GM18502 (cell line): ENCODE results near the gene STAT4.

Experiments
- ATAC-seq: cut with Tn5 transposase; IDR thresholded peaks from one replicate; pipeline ENCODE4 v1.9.1; 2021; ENCODE audit warnings: mild to moderate bottlenecking; ENCODE audit not compliant: unreplicated experiment, poor library complexity

STAT4 gene

DNA sequence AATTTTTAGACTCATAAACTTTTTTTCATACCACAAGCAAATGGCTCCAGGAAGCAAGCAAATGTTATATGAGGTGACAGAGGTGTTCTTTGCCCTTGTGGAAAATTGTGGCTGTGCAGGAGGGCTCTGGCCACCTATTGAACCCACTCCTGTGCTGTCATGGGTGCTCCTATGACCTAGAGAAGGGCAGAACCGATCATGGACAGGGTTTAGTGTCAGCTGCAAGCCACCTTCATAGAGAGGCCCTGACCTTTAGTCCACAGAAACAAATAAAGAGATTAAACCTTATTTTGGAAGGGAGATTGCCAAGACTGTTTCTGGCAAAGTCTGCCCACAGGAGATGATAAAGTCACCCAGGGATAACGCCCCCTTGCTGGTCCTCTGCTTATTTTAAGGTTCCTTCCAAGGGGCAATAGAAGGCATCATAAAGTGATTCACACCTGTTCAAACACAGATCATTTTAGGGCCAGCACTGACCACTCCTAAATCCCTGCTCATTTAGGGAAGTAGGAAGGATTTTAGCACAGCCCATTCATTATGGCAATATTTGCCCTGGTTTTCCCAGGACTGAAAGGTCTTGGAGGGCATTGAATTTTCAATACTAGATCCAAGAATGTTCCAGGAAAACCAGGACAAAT lies 26.1 kb upstream of the STAT4 start:
- peak; percentile 42 for ATAC-seq

DNA sequence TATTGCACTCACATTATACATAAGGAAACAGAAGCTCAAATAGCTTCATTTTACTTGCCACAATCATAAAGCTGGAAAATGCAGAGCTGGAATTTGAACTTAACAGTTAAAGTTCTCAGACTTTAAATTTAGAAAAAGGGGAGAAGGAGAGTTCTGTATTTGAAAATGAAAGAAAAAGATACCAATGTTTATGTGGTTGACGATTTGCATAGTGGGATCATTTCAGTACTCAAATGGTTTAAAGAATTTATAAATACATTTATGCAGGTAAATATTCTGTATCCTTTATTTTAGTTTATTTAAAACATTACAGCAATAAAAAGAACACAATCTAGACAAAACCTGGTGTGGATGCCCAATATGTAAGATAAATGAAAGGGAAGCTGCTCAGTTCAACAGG lies 25.5 kb upstream of the STAT4 start:
- ATAC-seq = peak; percentile 70

DNA sequence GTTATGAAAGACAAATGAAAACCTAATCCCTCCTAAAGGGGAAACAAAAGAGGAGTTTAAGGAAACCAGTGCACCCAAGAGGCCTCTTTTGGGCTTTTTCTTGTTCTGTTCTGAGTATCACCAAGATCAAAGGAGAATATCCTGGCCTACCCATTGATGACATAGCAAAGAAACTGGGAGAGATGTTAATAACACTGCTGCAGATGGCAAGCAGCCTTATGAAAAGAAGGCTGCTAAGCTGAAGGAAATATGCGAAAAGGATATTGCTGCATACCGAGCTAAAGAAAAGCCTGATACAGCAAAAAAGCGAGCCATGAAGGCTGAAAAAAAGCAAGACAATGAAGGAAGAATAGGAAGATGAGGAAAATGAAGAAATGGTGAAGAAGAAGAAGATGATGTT lies 23.6 kb upstream of the STAT4 start:
- no peak for ATAC-seq

DNA sequence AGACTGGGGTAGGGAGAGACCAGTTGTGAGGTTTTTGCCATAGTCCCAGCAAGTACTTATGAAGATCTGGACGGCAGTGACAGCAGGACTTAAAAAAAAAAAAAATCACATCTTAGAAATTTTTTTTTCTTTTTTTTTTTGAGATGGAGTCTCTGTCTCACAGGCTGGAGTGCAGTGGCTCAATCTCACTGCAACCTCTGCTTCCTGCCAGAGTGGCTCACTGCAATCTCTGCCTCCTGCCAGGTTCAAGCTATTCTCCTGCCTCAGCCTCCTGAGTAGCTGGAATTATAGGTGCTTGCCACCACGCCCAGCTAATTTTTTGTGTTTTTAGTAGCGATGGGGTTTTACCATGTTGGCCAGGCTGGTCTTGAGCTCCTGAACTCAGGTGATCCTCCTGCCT lies 22.4 kb upstream of the STAT4 start:
- ATAC-seq = no peak

DNA sequence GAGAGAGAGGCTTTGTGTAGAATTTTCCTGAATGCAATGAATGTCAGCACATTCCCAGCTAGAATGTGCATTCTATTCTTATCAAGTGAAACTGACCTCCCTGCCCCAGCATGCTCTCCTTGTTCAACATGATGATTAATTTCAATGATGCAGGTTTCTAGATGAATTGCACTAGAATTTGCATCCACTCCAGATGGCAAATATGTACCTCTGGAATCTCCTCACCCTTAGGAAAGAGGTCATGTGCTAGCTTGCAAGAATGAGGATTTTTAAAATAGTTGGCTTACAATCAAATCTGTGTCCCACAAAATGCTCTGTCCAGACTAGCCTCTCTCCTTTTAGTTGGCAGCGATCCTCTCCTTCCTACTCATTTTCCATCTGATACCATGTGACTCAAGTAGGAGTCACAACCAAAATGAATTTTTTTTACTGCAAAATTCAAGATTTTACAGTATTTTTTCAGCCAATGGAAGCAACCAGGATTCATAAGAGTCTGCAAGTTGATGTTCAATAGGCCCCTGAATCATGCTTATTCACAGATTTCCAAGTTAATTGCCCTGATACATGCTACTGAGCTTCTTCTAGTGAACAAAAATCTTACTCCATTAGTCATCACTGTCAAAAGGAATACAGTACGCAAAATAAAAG lies 21.0 kb upstream of the STAT4 start:
- ATAC-seq = no peak

DNA sequence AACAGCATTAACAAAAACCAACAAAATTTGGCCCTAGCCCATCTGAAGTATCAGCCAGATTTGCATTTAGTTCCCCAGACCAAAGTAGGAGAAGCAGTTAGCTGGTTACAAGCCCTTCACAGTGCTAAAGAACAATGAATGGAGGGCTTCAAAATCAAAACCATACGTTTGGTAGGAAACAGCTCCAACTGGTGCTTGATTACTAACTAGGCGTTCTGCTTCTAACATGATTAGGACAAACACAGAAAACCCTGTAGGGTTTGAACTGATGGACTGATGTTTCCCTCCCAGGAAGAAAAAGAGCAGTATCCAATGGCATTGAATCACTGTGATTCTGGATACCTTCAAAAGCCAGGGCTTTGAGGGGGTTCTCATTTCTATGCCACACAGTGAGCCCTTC lies 20.5 kb upstream of the STAT4 start:
- no peak for ATAC-seq

DNA sequence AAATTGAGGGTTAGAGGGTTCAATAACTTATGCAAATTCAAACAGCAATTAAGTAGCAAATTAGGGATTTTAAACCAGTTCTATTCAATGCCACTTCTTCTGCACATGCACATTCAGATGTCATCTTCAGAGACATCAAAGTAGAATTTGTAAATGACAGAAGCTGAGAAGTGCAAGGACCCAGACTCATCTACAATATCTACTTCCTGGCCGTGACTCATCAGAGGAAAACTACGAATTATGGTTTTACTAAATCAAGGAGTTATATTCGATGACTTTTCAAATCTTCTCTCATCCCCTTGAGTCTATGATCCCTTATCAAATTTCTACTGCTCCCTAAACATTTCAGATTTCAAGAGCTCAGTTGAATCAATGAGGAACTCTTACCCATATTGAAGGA lies 20.0 kb upstream of the STAT4 start:
- ATAC-seq = no peak

DNA sequence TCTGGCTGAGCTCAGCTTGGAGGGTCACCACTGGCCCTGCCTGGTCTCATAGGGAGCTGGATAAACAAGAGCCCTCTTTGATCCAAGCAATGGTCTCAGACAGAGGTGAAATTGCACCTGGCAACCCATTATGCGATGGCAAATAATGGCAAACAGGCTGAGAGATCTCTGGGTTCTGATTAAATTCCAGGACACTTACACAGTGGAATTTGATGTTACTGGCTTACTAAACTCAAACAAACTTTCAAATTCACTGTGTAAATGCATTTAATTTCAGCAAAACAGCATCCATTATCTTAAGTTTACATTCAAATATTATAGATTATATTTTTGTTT lies 19.5 kb upstream of the STAT4 start:
- no peak for ATAC-seq

DNA sequence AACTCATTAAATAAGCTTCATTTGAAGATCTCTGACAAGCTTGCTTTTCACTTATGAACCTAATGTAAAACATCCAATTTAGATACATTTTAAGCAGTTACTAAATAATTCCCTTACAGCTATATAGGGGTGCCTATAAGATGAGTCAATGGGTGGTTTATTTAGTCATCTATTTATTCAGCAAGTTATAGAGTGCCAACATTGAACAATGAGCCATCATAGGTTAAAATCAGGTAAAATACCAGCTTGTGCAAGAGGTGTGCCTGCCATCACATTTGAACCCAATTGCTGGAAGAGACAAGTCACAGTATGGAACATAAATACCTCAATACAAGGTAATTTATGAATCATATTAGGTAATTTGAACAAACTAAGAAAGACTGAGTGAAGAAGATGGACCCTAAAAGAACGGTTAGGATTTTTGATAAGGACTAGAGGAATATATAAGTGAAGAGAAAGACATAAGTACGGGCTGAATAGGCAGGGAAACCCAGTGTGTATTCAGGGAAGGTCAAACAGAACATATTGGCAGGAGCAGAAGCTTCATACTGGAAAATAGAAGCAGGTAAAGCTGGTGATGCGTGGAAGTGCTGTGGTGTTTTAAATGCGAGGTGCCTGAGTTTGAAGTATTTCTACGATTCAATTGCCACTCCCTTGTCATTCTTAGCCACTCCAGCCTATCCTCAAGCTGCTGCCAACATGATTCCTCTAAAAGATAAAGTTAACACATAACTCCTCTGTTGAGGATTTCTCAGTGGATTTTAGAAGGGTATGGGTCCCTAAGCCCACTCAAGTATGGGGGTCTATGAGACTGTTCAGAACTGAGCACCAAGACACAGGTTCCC lies 18.9 kb upstream of the STAT4 start:
- ATAC-seq = no peak

DNA sequence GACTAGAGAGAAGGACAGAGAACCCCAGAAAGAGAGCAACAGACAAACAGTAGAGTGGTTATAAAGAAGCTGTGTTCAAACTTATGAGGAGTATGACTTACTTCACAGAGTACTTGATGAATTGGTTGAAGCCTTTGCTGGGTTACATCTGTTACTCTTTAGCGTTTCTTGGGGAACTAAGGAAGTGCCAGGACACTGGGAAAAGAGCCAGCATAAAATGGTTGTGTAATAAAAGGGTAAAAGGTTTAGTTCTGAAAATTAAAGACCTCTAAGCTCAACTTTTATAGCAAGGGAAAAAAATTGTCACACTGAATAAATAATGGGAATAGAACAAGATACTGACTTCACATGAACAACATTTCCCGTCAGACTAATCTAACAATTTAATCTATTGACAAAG lies 17.0 kb upstream of the STAT4 start:
- no peak for ATAC-seq

DNA sequence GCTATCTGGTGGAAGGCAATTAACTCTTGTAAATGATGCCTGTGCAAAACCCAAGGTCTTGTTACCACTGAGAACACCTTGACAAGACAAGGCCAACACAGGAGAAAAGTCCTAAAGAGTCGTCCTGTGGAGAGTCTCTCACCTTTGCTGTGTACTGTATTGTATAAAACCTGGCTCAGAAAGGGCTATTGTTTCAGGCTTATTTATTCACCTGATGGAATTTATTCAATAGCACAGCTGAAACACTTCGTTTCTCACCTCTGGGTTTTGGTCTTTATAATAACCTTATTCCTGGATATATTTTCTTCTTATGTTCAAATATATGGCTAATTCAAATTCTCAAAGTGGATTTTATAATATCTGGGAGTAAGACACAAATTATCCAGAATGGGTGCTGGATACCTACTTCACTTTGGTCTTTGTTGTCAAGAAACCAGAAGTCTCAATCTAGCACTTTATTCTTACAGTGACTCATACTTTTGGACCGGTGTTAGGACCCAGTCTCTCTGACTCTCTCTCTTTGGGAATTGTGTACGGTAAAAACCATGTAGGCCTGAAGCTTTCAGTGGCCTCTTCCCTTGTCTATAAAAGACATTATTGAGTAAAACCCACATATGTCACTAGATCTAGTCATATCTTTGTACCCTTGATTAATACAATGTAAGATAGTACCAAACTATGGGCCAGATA lies 16.1 kb upstream of the STAT4 start:
- ATAC-seq = no peak

DNA sequence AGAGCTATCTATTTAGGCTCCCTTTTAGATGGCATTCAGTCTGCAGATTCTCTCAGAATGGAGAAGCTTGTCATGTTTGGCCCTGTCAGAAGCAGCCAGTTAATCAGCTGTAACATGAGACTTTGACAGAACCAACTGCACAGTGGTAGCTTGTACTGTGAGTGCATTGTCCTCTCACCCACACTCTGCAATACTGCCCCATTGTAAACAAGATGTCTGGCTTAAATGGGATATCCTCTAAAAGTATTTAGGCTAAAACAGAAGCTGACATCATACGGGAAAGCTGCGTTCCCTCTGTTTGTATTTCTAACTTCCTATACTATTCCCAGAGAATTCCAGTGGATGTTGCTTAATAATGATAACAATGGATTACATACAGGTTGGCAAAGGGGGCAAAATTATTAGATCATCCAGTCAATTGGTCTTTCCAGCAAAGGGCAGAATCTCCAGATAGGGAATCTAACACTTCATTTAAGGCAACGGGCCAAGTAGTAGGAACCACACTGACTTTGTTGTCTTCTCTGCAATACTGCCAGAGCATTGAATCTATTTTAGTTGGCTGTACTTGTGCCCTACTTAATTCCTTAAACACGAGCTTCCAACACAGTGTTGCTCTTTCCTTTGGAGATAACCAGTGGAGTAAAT lies 15.4 kb upstream of the STAT4 start:
- no peak for ATAC-seq

DNA sequence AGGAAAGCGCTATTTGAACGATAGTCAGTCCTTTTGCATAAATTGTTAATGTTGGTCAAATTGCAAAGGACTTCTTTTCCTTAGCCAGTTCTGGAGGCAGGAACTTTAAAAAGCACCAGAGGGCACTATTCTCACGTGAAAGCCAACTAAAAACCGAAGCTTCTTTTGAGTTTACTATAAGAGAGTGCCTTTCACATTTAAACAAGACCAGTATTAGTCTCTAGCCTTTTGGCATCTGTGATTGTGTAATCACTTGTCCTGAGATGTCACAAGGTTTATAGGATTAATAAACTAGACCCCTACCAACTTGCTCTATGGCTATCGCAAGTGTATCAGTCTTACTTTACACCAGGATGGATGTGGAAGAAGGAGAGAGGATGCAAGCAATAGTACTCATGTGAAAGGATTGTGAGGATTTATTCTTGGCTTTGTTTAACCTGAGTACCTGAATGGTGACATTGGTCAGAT lies 14.4 kb upstream of the STAT4 start:
- ATAC-seq = peak; percentile 80

DNA sequence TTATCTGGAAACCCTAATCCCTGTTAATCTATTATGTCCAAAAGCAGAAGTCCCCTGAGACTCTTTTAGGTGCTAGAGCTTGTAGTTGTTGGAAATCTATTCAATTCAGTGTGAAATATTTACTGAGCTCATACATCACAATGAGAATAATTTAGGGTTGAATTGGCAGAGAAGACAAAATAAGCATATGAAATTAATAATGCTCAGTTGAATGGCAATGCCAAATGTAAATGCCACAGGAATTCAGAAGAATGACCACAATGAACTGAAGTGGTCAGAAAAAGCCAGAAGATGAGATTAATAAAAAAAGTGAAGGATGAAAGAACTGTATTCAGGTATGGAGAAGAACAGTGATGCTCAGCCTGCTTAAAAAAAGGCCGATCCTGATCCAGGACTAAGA lies 8.0 kb upstream of the STAT4 start:
- ATAC-seq = no peak

DNA sequence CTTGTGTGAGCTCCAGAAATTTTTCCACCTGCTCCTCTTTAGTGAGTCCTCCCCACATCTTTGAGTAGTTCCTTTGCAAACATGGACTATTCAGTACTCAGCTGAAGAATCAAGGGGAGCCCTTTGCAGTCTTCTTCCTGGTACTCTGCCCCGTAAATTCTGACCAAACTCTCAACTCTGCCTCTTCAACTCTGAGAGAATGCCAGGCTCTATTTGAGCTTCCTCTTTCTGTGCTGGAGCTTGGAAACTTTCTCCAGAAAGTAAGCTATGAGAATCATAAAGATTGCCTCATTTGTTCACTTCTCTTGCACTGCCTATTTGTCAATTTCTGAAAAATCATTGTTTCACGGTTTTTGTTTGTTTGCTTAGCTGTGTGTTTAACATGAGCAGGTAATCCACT lies 7.4 kb upstream of the STAT4 start:
- ATAC-seq = no peak

DNA sequence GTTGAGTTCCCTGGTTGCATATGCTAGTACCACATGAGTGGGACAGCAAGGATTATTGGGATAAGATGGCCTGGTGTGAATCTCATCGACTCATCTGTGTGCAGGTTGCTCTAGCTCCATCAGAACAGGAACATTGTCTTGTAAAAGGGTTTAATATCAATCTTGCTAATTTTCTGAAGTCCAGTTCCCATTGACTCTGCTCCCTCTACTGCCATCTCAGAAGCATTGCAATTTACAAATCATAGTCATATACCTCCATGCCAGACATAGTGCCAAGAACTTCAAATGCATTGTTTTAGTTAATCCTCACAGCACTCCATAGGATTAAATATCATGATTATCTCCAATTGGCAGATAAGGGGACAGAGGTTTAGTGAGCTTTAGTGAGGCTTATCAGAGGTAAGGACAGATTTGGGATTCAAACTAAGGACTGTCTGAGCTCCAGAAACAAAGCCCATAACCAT lies 4.8 kb upstream of the STAT4 start:
- peak; percentile 48 for ATAC-seq

DNA sequence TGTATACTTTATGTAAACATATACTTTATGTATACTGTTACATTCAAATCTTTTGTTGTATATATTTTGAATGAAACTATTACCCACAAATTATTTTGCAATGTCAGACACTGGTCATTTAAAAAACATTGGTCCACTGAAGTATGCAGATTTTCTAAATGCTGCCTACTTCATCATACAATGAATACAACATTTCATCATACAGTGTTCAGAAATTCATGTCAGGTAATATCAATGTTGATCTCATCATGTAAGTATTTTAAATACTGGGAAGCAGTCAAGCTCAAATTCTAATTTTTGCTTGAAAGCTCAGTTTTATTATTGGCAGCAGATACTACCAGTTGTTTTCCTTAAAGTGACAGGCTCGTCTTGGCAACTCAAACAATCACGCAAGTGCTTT lies 2.9 kb upstream of the STAT4 start:
- no peak for ATAC-seq

DNA sequence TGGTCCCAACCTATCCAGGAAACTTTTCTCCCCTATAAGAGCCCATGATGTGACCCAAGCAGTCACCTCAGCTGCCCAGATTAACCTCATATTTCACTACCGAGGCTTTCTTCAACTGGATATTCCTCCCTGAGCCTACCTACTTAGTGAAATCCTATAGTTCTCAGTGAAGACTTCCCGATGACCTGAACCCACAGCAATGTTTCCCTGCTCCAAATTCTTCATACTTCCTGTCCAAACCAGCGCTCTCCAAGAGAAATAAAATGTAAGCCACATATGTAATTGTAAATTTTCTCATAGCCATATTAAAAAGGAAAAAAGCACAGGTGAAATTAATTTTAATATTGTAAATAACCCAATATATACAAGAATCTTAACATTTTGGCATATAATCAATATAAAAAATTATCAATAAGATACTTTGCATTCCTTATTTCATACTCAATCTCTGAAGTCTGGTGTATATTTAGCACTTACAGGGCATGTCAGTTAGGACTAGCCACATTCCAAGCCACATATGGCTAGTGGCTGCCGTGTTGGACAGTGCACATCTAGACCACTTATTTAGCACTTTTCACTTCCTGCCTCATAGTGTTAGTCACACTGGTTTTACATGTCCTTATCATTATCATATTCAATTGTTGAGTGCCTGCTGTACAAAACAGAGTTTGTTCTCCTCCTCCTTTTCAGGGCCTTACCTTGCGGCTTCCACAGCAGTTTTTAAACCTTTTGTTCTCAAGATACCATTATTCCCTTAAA lies 1.9 kb upstream of the STAT4 start:
- no peak for ATAC-seq

DNA sequence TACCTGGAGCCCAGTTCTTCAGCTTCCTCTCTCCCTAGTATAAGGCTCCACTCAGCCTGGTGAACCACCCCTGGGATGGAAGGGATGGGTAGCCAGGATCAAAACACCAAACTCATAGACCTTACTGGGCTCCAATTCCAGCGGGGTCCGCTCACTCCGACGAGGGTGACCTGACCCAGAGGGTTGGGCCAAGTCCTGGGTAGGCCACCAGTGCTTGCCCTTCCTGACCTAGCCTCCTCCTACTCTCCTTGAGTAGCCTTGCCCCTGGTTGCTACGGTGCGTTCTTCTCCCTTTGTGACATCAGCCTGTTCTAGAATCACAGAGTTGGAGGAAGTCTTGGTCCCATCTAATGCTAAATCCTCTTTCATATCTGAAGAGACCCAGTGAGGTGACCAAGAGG lies 537 bp upstream of the STAT4 start:
- ATAC-seq = no peak

DNA sequence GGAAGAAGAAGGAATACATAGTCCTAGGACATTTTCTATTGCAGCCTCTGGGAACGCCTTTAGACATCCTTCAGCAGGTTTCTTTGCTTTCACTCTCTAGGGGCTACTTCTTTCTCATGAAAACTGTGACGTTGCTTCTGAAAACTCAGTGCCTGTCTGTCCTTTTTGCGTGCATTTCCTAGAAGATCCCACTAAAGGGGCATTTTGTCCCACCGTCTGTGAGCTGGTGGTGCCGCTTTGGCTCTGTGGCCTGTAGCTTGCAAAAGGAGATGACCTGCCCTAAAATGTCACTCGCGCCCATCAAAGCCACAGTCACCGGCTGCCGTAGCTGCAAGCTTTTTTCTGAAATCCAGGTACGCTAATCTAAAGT lies 579 bp downstream of the STAT4 start:
- peak; percentile 20 for ATAC-seq
